Measurements from ENCODE around the gene TMEM154. TPM values are rescaled to one million over a fixed set of nuclear protein-coding genes. Genes with fewer than 3 reads are reported as not detected.

Gene TMEM154
- total RNA-seq, 2 experiments from 2014 or later = 18.3 to 18.5 TPM

GRCh38 chr4:152634110-152634760 lies 45.6 kb downstream of the TMEM154 start:
- no peak for DNase-seq
- Mint-ChIP-seq H3K27me3 (no peaks in the 10 kb centered on the region), H3K36me3 (peaks cover 6% of the 10 kb centered on the region), H3K4me1 (peaks cover 9% of the 10 kb centered on the region), H3K4me3 (no peak overlapping the region), H3K9me3 (no peaks in the 10 kb centered on the region), H3K27ac (no peak overlapping the region)

- Mint-ChIP-seq H3K9me3 (no peaks in the 10 kb centered on the region), H3K4me3 (no peak overlapping the region), H3K27ac (no peak overlapping the region), H3K36me3 (peaks cover 6% of the 10 kb centered on the region), H3K27me3 (no peaks in the 10 kb centered on the region), H3K4me1 (peaks cover 9% of the 10 kb centered on the region)
- no peak for DNase-seq
Observed at GRCh38 chr4:152633118-152633517, 46.7 kb downstream of the TMEM154 start.

- H3K36me3 Mint-ChIP-seq = no peaks in the 10 kb centered on the region
- no peak overlapping the region for H3K27ac Mint-ChIP-seq
Observed at GRCh38 chr4:152630324-152630723, 49.5 kb downstream of the TMEM154 start.

GRCh38 chr4:152629908-152630307 lies 49.9 kb downstream of the TMEM154 start:
- Mint-ChIP-seq H3K4me1 (no peaks in the 10 kb centered on the region), H3K27me3 (no peaks in the 10 kb centered on the region), H3K27ac (no peak overlapping the region), H3K9me3 (no peaks in the 10 kb centered on the region), H3K36me3 (no peaks in the 10 kb centered on the region), H3K4me3 (no peak overlapping the region)
- DNase-seq = no peak

More at GRCh38 chr4:152630324-152630723, 49.5 kb downstream of the TMEM154 start:
- Mint-ChIP-seq H3K27me3 (no peaks in the 10 kb centered on the region), H3K9me3 (no peaks in the 10 kb centered on the region), H3K4me3 (no peak overlapping the region), H3K4me1 (no peaks in the 10 kb centered on the region)
- DNase-seq = no peak

GRCh38 chr4:152628128-152628527 lies 51.7 kb downstream of the TMEM154 start:
- no peaks in the 10 kb centered on the region for H3K4me1 Mint-ChIP-seq
- DNase-seq = no peak
- no peaks in the 10 kb centered on the region for H3K9me3 Mint-ChIP-seq
- H3K36me3 Mint-ChIP-seq = no peaks in the 10 kb centered on the region
- H3K27me3 Mint-ChIP-seq = no peaks in the 10 kb centered on the region
- H3K27ac Mint-ChIP-seq = no peak overlapping the region
- H3K4me3 Mint-ChIP-seq = no peak overlapping the region

GRCh38 chr4:152626790-152627189 lies 53.0 kb downstream of the TMEM154 start:
- Mint-ChIP-seq H3K36me3 (no peaks in the 10 kb centered on the region), H3K27me3 (no peaks in the 10 kb centered on the region)

GRCh38 chr4:152620915-152621314 lies 58.9 kb downstream of the TMEM154 start:
- no peaks in the 10 kb centered on the region for H3K36me3 Mint-ChIP-seq
- no peak for DNase-seq
- no peaks in the 10 kb centered on the region for H3K4me1 Mint-ChIP-seq
- no peaks in the 10 kb centered on the region for H3K9me3 Mint-ChIP-seq
- no peaks in the 10 kb centered on the region for H3K27me3 Mint-ChIP-seq
- no peak overlapping the region for H3K27ac Mint-ChIP-seq
- no peak overlapping the region for H3K4me3 Mint-ChIP-seq

More at GRCh38 chr4:152626790-152627189, 53.0 kb downstream of the TMEM154 start:
- Mint-ChIP-seq H3K27ac (no peak overlapping the region), H3K4me3 (no peak overlapping the region), H3K9me3 (no peaks in the 10 kb centered on the region), H3K4me1 (no peaks in the 10 kb centered on the region)
- DNase-seq = no peak

GRCh38 chr4:152620218-152620617 lies 59.6 kb downstream of the TMEM154 start:
- Mint-ChIP-seq H3K9me3 (no peaks in the 10 kb centered on the region), H3K27ac (no peak overlapping the region), H3K4me1 (no peaks in the 10 kb centered on the region), H3K4me3 (no peak overlapping the region), H3K36me3 (no peaks in the 10 kb centered on the region), H3K27me3 (peaks cover 2% of the 10 kb centered on the region)
- DNase-seq = no peak

- DNase-seq = no peak
- no peaks in the 10 kb centered on the region for H3K4me1 Mint-ChIP-seq
- no peak overlapping the region for H3K4me3 Mint-ChIP-seq
- no peaks in the 10 kb centered on the region for H3K36me3 Mint-ChIP-seq
- no peak overlapping the region for H3K27ac Mint-ChIP-seq
- H3K27me3 Mint-ChIP-seq = peaks cover 5% of the 10 kb centered on the region
- H3K9me3 Mint-ChIP-seq = no peaks in the 10 kb centered on the region
Observed at GRCh38 chr4:152619556-152619955, 60.2 kb downstream of the TMEM154 start.

- Mint-ChIP-seq H3K27me3 (peaks cover 5% of the 10 kb centered on the region), H3K4me3 (no peak overlapping the region), H3K9me3 (no peaks in the 10 kb centered on the region), H3K4me1 (no peaks in the 10 kb centered on the region), H3K27ac (no peak overlapping the region), H3K36me3 (no peaks in the 10 kb centered on the region)
- no peak for DNase-seq
Observed at GRCh38 chr4:152618971-152619370, 60.8 kb downstream of the TMEM154 start.

GRCh38 chr4:152616804-152617203 lies 63.0 kb downstream of the TMEM154 start:
- Mint-ChIP-seq H3K27ac (no peak overlapping the region), H3K27me3 (peaks cover 5% of the 10 kb centered on the region), H3K36me3 (no peaks in the 10 kb centered on the region), H3K9me3 (no peaks in the 10 kb centered on the region), H3K4me3 (no peak overlapping the region), H3K4me1 (no peaks in the 10 kb centered on the region)
- DNase-seq = no peak

- H3K27me3 Mint-ChIP-seq = peaks cover 5% of the 10 kb centered on the region
- no peak overlapping the region for H3K4me3 Mint-ChIP-seq
- DNase-seq = no peak
- no peak overlapping the region for H3K27ac Mint-ChIP-seq
- no peaks in the 10 kb centered on the region for H3K9me3 Mint-ChIP-seq
- H3K4me1 Mint-ChIP-seq = no peaks in the 10 kb centered on the region
- H3K36me3 Mint-ChIP-seq = no peaks in the 10 kb centered on the region
Observed at GRCh38 chr4:152613841-152614721, 65.7 kb downstream of the TMEM154 start.

GRCh38 chr4:152613351-152613750 lies 66.4 kb downstream of the TMEM154 start:
- no peak for DNase-seq
- Mint-ChIP-seq H3K9me3 (no peaks in the 10 kb centered on the region), H3K4me3 (no peak overlapping the region), H3K27ac (no peak overlapping the region), H3K27me3 (peaks cover 5% of the 10 kb centered on the region), H3K36me3 (no peaks in the 10 kb centered on the region), H3K4me1 (no peaks in the 10 kb centered on the region)

- H3K27me3 Mint-ChIP-seq = peaks cover 2% of the 10 kb centered on the region
Observed at GRCh38 chr4:152610131-152610530, 69.7 kb downstream of the TMEM154 start.

GRCh38 chr4:152609481-152609880 lies 70.3 kb downstream of the TMEM154 start:
- Mint-ChIP-seq H3K9me3 (no peaks in the 10 kb centered on the region), H3K27me3 (no peaks in the 10 kb centered on the region), H3K27ac (no peak overlapping the region), H3K36me3 (no peaks in the 10 kb centered on the region), H3K4me3 (no peak overlapping the region), H3K4me1 (no peaks in the 10 kb centered on the region)
- DNase-seq = no peak

More at GRCh38 chr4:152610131-152610530, 69.7 kb downstream of the TMEM154 start:
- Mint-ChIP-seq H3K4me3 (no peak overlapping the region), H3K9me3 (no peaks in the 10 kb centered on the region), H3K27ac (no peak overlapping the region), H3K36me3 (no peaks in the 10 kb centered on the region), H3K4me1 (no peaks in the 10 kb centered on the region)
- no peak for DNase-seq

Data from activated naive CD8-positive, alpha-beta T cell treated with anti-CD3 and anti-CD28 coated beads for 36 hours (primary cell).